Nephron progenitor cell (in vitro differentiated cells): Measurements from ENCODE around the gene NPAS3.

Source experiments
- DNase-seq: peaks from one replicate; pipeline ENCODE4 v3.0.0; 2021
- H3K27ac Mint-ChIP-seq: 2 replicates; pipeline ENCODE4 v1.8.0; 2021; ENCODE audit warnings: mild to moderate bottlenecking, moderate library complexity, mixed read lengths
- H3K27me3 Mint-ChIP-seq: 2 replicates; pipeline ENCODE4 v1.8.0; 2021; ENCODE audit warnings: mild to moderate bottlenecking, low read depth, mixed read lengths; ENCODE audit not compliant: poor library complexity
- H3K36me3 Mint-ChIP-seq: 2 replicates; pipeline ENCODE4 v1.8.0; 2021; ENCODE audit warnings: low read depth, mixed read lengths
- H3K4me1 Mint-ChIP-seq: 2 replicates; pipeline ENCODE4 v1.8.0; 2021; ENCODE audit warnings: mixed read lengths
- H3K4me3 Mint-ChIP-seq: 2 replicates; pipeline ENCODE4 v1.8.0; 2021; ENCODE audit warnings: mild to moderate bottlenecking, moderate library complexity, mixed read lengths
- H3K9me3 Mint-ChIP-seq: 2 replicates; pipeline ENCODE4 v1.8.0; 2021; ENCODE audit warnings: mild to moderate bottlenecking, moderate library complexity, mixed read lengths
- TF ChIP-seq, protein P1 (sequence below): fragments of 200-600 bp; sonication (generic); IDR thresholded peaks from 2 replicates; pipeline ENCODE4 v1.5.0; 2021; ENCODE audit warnings: antibody characterized with exemption

NPAS3 gene

DNA sequence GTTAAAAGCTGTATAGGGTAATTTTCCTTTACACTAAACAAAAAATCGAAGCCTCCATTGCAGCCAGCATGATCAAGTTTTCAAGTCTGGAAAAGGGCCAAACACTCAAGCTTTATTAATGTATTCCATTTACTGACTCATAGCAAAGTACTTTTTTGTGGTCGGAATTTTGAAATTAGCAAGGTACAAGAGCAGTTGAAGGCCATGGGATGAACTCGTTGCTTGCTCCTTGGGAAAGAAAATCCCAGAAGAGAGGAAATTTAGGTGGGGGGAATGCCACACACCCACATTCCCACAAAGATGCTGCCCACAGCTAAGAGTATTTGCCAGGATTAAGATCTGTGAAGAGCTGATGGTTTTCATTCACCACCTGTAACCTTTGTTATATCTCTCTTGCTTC, 678.5 kb downstream of the NPAS3 start:
- H3K4me1 Mint-ChIP-seq: peaks cover 5% of the 10 kb centered on the region
- H3K9me3 Mint-ChIP-seq: no peaks in the 10 kb centered on the region
- DNase-seq: no peak
- H3K27ac Mint-ChIP-seq: no peak overlapping the region
- H3K4me3 Mint-ChIP-seq: no peak overlapping the region
- peaks cover 7% of the 10 kb centered on the region for H3K27me3 Mint-ChIP-seq
- TF ChIP-seq, protein P1, sequence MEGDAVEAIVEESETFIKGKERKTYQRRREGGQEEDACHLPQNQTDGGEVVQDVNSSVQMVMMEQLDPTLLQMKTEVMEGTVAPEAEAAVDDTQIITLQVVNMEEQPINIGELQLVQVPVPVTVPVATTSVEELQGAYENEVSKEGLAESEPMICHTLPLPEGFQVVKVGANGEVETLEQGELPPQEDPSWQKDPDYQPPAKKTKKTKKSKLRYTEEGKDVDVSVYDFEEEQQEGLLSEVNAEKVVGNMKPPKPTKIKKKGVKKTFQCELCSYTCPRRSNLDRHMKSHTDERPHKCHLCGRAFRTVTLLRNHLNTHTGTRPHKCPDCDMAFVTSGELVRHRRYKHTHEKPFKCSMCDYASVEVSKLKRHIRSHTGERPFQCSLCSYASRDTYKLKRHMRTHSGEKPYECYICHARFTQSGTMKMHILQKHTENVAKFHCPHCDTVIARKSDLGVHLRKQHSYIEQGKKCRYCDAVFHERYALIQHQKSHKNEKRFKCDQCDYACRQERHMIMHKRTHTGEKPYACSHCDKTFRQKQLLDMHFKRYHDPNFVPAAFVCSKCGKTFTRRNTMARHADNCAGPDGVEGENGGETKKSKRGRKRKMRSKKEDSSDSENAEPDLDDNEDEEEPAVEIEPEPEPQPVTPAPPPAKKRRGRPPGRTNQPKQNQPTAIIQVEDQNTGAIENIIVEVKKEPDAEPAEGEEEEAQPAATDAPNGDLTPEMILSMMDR: no peak
- no peaks in the 10 kb centered on the region for H3K36me3 Mint-ChIP-seq

DNA sequence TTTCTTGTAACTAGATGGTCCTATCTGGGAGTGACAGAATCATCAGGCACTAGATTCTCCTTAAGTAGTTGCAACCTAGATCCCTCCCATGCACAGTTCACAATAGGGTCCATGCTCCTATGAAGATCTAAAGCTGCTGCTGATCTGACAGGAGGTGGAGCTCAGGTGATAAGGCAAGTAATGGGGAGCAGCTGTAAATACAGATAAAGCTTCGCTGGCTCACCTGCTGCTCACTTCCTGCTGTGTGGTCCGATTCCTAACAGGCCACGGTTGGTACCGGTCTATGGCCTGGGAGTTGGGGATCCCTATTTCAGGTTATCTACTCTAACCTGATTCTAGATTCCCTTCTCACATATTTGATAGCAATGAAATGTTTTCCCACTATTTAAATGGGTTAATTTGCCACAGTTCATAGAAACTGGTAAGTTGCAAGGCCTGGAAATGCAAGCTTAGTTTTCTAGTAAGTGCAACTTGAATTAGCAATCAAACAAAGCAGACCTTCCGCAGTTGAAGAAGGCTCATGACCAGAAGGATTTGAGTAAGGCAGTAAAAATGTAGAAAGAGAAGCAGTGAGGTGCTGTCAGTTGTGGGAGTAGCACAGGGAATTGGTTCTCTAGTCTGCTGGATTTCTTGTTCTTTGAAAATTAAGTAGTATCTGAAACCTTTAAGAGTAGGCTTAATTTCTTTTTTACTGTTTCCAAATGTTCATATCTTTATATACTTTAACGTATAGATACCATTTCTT, 679.9 kb downstream of the NPAS3 start:
- no peak overlapping the region for H3K27ac Mint-ChIP-seq
- H3K27me3 Mint-ChIP-seq: peaks cover 4% of the 10 kb centered on the region
- no peak for DNase-seq
- H3K9me3 Mint-ChIP-seq: no peaks in the 10 kb centered on the region
- TF ChIP-seq, protein P1: no peak
- H3K4me3 Mint-ChIP-seq: no peak overlapping the region
- peaks cover 5% of the 10 kb centered on the region for H3K4me1 Mint-ChIP-seq
- no peaks in the 10 kb centered on the region for H3K36me3 Mint-ChIP-seq

DNA sequence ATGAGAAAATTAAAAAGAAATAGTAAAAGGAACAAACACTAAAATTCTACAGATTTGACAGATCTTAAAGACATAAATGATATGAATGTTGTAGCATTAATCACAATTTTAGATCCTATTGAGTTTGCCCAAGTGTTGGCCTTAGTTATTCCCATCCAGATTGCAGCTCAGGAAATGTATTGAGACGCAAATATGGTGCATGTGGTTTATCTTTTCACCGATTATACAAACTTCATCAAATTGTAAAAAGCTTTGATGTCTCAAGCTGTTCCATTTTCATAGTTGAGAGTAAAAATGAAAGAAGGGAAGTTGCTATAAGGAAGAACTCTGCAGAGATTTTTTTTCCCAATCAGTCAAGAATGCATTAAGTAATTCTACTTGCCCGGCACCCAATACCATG, 683.8 kb downstream of the NPAS3 start:
- Mint-ChIP-seq H3K27me3 (peaks cover 5% of the 10 kb centered on the region), H3K9me3 (no peaks in the 10 kb centered on the region), H3K4me3 (no peak overlapping the region), H3K27ac (no peak overlapping the region), H3K4me1 (no peaks in the 10 kb centered on the region), H3K36me3 (no peaks in the 10 kb centered on the region)
- TF ChIP-seq, protein P1: no peak
- DNase-seq: no peak

DNA sequence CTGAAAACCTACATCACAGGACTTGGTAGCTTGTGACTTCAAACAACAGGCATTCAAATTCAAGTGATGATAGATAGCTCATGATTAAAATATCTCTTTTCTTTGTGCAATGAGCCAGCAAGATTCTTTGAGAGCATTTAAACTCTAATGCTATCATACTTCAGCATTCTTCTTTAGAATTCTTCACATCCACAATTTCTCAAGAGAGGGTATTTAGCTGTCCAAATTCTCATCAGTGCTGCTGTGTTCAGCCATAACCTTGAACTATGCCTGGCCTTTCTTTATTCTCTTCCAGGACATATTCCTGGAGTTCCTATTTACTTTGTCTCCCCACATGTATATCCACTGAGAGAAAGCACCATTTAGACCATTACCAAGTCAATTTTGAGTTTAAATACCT, 691.1 kb downstream of the NPAS3 start:
- H3K4me1 Mint-ChIP-seq: no peaks in the 10 kb centered on the region
- H3K27me3 Mint-ChIP-seq: no peaks in the 10 kb centered on the region
- H3K27ac Mint-ChIP-seq: no peak overlapping the region
- TF ChIP-seq, protein P1: no peak
- DNase-seq: no peak
- H3K9me3 Mint-ChIP-seq: no peaks in the 10 kb centered on the region
- H3K36me3 Mint-ChIP-seq: no peaks in the 10 kb centered on the region
- H3K4me3 Mint-ChIP-seq: no peak overlapping the region

DNA sequence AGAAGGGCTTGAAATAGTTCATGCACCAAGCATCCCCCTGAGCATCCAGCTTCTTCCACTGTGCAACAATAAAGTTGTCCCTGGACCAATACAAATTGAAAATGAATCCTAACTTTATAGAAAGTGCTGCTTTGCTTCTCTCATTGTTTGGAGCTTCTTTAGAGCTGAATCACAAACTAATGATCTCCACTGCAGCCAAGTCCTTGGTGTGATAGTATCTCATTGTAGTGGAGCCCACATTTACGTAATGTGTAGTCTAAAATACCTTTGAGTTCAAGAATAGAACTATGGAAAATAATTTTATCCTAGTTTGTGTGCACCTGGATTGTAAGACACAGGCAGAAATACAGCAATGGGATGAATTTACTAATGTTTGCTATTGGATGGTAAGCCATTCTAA, 692.3 kb downstream of the NPAS3 start:
- no peak overlapping the region for H3K4me3 Mint-ChIP-seq
- TF ChIP-seq, protein P1: no peak
- no peaks in the 10 kb centered on the region for H3K36me3 Mint-ChIP-seq
- H3K4me1 Mint-ChIP-seq: no peaks in the 10 kb centered on the region
- no peak overlapping the region for H3K27ac Mint-ChIP-seq
- H3K9me3 Mint-ChIP-seq: no peaks in the 10 kb centered on the region
- H3K27me3 Mint-ChIP-seq: peaks cover 4% of the 10 kb centered on the region
- DNase-seq: no peak

DNA sequence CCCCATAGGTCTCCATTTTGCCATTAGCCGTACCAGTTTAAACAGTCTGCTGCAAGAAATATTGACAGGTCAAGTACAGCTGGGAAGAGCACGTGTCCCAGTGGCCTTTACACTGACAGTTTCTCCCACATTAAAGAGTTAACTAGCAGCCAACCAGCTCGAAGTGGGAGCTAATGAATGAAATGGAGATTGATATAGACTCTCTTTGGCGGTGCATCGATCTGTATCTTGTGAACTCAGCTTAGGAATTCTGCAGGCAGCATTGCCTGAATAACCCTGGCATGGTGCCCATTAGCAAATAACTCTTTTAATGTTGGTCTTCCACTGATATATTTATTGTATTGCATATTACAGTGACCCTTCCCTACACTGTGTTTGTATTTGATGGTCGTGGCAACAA, 692.8 kb downstream of the NPAS3 start:
- H3K36me3 Mint-ChIP-seq: no peaks in the 10 kb centered on the region
- TF ChIP-seq, protein P1: no peak
- H3K27ac Mint-ChIP-seq: no peak overlapping the region
- no peaks in the 10 kb centered on the region for H3K9me3 Mint-ChIP-seq
- peaks cover 4% of the 10 kb centered on the region for H3K27me3 Mint-ChIP-seq
- H3K4me3 Mint-ChIP-seq: no peak overlapping the region
- no peak for DNase-seq
- no peaks in the 10 kb centered on the region for H3K4me1 Mint-ChIP-seq
